Measurements from ENCODE around the gene NSMCE1. TPM values are rescaled to one million over a fixed set of nuclear protein-coding genes. Genes with fewer than 3 reads are reported as not detected.
A peak's percentile ranks its signal among the peaks of the same experiment; 100 is the strongest.

The NSMCE1 gene
- total RNA-seq, 1 donor from 2014 or later = 6.8 TPM

DNA sequence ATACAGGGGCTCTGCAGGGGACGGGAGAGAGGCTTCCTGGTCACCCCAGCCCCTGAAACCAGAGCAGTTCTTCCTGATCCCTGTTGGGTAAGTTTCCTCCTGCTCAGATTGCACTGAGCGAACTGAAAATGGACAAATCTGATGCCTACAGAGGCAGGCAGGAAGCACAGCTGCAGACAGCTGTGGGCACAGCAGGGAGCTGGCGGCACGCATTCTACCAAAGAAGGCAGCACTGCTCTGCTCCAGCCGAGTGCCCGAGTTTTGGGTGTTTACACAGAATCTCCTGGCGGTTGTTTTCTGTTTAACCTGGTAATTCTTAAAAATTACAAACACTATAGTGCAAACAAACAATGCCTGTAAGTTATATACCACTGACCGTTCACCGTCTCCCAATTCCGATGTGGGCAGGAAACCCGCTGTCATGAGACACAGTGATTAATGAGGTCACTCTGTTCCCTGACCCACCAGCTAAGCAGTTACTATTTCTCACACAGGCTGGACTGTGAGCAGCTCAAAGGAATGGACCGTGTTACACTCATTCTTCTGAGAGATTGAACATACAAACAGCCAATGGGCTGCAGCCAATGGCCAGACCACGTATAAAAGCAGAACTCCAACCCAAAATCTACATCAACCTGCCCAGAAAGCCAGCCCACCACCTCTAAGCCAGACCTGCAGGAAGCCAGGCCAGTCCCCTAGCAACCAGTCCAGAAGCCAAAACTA, 25.5 kb downstream of the NSMCE1 start:
- Histone ChIP-seq H3K9me3 (no peaks in the 10 kb centered on the region), H3K4me3 (peak overlapping the region; percentile 40 to 51), H3K36me3 (no peaks in the 10 kb centered on the region), H3K27ac (peak overlapping the region; percentile 73 to 90), H3K4me1 (peaks cover 21 to 52% of the 10 kb centered on the region in 2 donors), H3K27me3 (no peaks in the 10 kb centered on the region)
- TF ChIP-seq, protein P1, sequence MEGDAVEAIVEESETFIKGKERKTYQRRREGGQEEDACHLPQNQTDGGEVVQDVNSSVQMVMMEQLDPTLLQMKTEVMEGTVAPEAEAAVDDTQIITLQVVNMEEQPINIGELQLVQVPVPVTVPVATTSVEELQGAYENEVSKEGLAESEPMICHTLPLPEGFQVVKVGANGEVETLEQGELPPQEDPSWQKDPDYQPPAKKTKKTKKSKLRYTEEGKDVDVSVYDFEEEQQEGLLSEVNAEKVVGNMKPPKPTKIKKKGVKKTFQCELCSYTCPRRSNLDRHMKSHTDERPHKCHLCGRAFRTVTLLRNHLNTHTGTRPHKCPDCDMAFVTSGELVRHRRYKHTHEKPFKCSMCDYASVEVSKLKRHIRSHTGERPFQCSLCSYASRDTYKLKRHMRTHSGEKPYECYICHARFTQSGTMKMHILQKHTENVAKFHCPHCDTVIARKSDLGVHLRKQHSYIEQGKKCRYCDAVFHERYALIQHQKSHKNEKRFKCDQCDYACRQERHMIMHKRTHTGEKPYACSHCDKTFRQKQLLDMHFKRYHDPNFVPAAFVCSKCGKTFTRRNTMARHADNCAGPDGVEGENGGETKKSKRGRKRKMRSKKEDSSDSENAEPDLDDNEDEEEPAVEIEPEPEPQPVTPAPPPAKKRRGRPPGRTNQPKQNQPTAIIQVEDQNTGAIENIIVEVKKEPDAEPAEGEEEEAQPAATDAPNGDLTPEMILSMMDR (IDR thresholded peaks at IDR 0.05) = peak in 1 of 3 experiments; percentile 9
- intact Hi-C loops (cut with DNase I) = loop anchor here (2.0 to 5.0 kb wide), 2 partner anchors 38 to 39 kb away; no protein-coding TSS in a partner anchor
- peak; percentile 26 to 85 for DNase-seq (ENCODE audit: low spot score in 2 of 2)

DNA sequence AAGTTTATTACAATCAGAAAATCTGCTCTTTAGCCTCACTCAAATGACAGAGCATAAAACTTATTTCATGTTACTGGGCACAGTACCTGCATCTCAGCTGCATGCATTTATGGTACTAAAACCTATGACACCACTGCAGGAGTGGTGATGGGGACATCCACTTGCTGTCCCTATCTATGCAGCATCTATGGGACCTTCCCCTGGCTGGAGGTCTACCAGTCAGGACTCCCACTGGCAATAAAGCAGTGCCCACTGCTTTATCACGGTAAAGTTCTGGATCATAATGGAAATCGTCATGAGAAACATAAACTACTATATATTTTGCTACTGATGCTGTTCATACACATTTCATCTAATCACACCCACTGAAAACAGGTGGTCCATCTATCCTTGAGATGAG, 26.2 kb downstream of the NSMCE1 start:
- Histone ChIP-seq H3K4me1 (peaks cover 21 to 52% of the 10 kb centered on the region in 2 donors), H3K36me3 (no peaks in the 10 kb centered on the region), H3K27ac (peak overlapping the region; percentile 73 to 90), H3K4me3 (peak overlapping the region; percentile 40 to 51), H3K27me3 (no peaks in the 10 kb centered on the region), H3K9me3 (no peaks in the 10 kb centered on the region)
- intact Hi-C loops (cut with DNase I) = loop anchor here (2.0 to 5.0 kb wide), 2 partner anchors 38 to 40 kb away; no protein-coding TSS in a partner anchor
- TF ChIP-seq, protein P1 (IDR thresholded peaks at IDR 0.05) = no peak
- peak in 1 of 2 donors; percentile 53 for DNase-seq (ENCODE audit: low spot score in 2 of 2)

DNA sequence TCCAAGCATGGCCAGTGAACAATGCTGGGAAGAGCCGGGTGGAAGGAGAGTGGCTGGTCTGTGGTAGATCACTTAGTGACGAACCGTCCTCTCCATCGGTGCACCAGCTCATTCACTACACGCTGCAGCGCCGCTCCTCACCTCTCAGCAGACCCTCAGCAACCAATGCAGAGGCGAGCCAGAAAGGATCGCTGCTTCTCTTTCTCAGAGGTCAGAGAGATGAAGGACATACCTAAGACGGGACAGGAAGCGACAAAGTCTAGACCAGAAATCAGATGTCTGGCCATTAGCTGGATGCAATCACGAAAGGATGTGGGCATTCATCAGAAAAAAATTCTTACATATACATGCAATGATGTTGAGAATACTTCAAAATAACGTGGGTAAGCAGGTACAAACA, 26.9 kb downstream of the NSMCE1 start:
- Histone ChIP-seq H3K27me3 (no peaks in the 10 kb centered on the region), H3K36me3 (no peaks in the 10 kb centered on the region), H3K27ac (peak overlapping the region; percentile 73 to 90), H3K9me3 (no peaks in the 10 kb centered on the region), H3K4me1 (peaks cover 21 to 52% of the 10 kb centered on the region in 2 donors), H3K4me3 (no peak overlapping the region)
- intact Hi-C loops (cut with DNase I) = loop anchor here (2.0 to 5.0 kb wide), 2 partner anchors 37 to 41 kb away; no protein-coding TSS in a partner anchor
- peak in 1 of 2 donors; percentile 56 for DNase-seq (ENCODE audit: low spot score in 2 of 2)
- TF ChIP-seq, protein P1 (IDR thresholded peaks at IDR 0.05) = no peak

DNA sequence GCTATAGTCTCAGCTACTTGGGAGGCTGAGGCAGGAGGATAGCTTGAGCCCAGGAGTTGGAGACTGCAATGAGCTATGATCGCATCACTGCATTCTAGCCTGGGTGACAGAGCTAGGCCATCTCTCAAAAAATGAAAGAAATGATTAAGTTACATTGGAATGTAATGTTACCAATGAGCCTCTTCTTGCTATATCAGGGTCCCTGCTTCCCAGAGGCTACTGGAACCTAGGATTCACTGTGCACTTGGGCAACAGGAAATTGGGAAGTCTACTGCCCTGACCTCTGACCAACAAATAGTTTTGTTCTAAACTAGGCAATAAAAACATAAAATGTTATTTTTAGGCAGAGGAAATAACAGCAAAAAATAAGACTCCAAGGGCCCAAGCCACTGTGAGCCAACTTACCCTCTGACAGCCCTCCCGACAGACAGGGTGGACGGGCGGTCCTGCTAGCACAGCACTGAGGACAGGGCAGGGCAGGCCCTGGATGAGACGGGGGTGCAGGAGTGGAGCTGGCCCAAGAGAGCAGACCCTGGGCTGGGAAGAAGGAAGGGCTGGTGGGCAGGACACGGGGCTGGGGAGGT, 27.5 kb downstream of the NSMCE1 start:
- Histone ChIP-seq H3K4me3 (peak overlapping the region in 1 of 2 donors; percentile 14), H3K9me3 (no peaks in the 10 kb centered on the region), H3K36me3 (no peaks in the 10 kb centered on the region), H3K4me1 (peaks cover 21 to 46% of the 10 kb centered on the region in 2 donors), H3K27ac (peak overlapping the region; percentile 73 to 90), H3K27me3 (no peaks in the 10 kb centered on the region)
- intact Hi-C loops (cut with DNase I) = loop anchor here (5.0 kb wide), 1 partner anchor 41 kb away; no protein-coding TSS in a partner anchor
- TF ChIP-seq, protein P1 (IDR thresholded peaks at IDR 0.05) = no peak
- DNase-seq (ENCODE audit: low spot score in 2 of 2) = peak in 1 of 2 donors; percentile 65

DNA sequence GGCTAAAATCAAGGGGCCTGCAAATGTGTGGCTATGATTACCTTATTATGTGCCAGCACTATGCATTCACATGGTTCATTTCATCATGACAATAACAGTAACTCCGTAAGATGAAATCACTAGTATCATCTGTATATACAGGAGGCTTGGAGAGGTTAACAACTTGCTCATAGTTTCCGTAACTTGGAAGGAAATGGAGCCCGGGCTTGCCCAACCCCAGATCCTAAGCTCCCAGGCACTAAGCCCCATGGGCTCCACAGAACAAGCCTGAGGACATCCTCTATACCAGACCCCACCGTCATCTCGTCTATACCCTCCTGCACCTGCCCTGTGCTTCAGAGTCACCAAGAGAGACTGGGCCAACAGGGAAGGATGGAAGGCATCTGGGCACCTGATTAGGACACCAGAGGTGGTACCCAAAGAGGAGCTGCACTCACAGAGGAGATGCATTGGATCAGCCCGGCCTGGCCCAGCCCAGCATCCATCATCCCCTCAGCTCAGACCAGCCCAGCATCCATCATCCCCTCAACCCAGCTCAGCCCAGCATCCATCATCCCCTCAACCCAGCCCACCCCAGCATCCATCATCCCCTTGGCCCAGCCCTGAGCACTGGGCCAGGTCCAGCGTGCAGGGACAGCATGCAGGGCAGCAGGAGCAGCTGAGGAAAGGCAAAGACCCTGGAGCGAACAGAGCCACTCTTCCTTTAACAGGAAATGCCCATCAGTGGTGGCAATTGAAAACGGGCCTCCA, 28.5 kb downstream of the NSMCE1 start:
- Histone ChIP-seq H3K4me3 (peak overlapping the region in 1 of 2 donors; percentile 14), H3K36me3 (no peaks in the 10 kb centered on the region), H3K4me1 (peaks cover 20 to 46% of the 10 kb centered on the region in 2 donors), H3K9me3 (no peaks in the 10 kb centered on the region), H3K27me3 (no peaks in the 10 kb centered on the region), H3K27ac (peak overlapping the region in 1 of 2 donors; percentile 90)
- peak in 1 of 2 donors; percentile 59 for DNase-seq (ENCODE audit: low spot score in 2 of 2)
- TF ChIP-seq, protein P1 (IDR thresholded peaks at IDR 0.05) = no peak
- intact Hi-C loops (cut with DNase I) = loop anchor here (5.0 kb wide), 3 partner anchors 32 to 72 kb away; partner anchors contain the start of gene IL4R

All from ascending aorta (tissue), 2 donors.